NB4 (cell line): ENCODE measurements around the gene CXCR6.

Experiments
- DNase-seq: peaks from one replicate; pipeline ENCODE4 v3.0.0; 2010; ENCODE audit warnings: low read depth
- H3K4me3 ChIP-seq: one replicate; pipeline ENCODE4 v1.5.1; 2011; ENCODE audit warnings: mild to moderate bottlenecking, low read depth, low read length, moderate library complexity
- MYC ChIP-seq: IDR thresholded peaks from 2 replicates; pipeline ENCODE4 v1.6.1; 2011; ENCODE audit warnings: low read depth, low read length
- POLR2A ChIP-seq: IDR thresholded peaks from 2 replicates; pipeline ENCODE4 v1.6.1; 2011; ENCODE audit warnings: mild to moderate bottlenecking; ENCODE audit not compliant: insufficient read length; ENCODE audit errors: extremely low read depth
- TF ChIP-seq, protein P1 (sequence below): IDR thresholded peaks from 2 replicates; pipeline ENCODE4 v1.6.1; 2011; ENCODE audit warnings: low read depth, low read length
- TF ChIP-seq, protein P2 (sequence below): IDR thresholded peaks from one replicate; pipeline ENCODE4 v1.5.1; 2012; ENCODE audit warnings: low read depth, low read length

The CXCR6 gene

DNA sequence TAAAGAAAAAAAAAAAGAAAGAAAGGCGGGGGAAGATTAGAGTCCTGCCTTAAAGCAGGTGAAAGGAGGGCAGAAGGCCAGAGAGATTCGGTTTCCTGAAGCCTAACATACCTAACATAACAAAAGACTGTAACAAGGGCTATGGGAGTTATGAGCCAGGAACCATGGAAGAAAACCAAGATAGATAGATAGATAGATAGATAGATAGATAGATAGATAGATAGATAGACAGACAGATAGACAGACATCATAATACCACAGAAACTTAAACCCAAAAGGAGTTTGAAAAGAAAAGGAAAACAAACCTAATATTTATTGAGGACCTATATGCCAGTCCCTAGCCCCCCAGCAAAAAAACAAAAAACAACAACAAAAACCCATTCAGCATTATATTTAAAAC, 54.7 kb downstream of the CXCR6 start:
- TF ChIP-seq, protein P1, sequence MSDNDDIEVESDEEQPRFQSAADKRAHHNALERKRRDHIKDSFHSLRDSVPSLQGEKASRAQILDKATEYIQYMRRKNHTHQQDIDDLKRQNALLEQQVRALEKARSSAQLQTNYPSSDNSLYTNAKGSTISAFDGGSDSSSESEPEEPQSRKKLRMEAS, result no peak
- no peak for TF ChIP-seq MYC
- TF ChIP-seq, protein P2, sequence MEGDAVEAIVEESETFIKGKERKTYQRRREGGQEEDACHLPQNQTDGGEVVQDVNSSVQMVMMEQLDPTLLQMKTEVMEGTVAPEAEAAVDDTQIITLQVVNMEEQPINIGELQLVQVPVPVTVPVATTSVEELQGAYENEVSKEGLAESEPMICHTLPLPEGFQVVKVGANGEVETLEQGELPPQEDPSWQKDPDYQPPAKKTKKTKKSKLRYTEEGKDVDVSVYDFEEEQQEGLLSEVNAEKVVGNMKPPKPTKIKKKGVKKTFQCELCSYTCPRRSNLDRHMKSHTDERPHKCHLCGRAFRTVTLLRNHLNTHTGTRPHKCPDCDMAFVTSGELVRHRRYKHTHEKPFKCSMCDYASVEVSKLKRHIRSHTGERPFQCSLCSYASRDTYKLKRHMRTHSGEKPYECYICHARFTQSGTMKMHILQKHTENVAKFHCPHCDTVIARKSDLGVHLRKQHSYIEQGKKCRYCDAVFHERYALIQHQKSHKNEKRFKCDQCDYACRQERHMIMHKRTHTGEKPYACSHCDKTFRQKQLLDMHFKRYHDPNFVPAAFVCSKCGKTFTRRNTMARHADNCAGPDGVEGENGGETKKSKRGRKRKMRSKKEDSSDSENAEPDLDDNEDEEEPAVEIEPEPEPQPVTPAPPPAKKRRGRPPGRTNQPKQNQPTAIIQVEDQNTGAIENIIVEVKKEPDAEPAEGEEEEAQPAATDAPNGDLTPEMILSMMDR, result no peak
- no peak for TF ChIP-seq POLR2A
- DNase-seq, result no peak
- H3K4me3 ChIP-seq, result no peak overlapping the region
